HG02970 (cell line): Measurements from ENCODE around the gene C1QTNF8.

Experiments used
- ATAC-seq: cut with Tn5 transposase; IDR thresholded peaks from one replicate; pipeline ENCODE4 v1.9.1; 2021; ENCODE audit warnings: mild to moderate bottlenecking, moderate library complexity, moderate number of reproducible peaks; ENCODE audit not compliant: unreplicated experiment, low FRiP score

Gene C1QTNF8

DNA sequence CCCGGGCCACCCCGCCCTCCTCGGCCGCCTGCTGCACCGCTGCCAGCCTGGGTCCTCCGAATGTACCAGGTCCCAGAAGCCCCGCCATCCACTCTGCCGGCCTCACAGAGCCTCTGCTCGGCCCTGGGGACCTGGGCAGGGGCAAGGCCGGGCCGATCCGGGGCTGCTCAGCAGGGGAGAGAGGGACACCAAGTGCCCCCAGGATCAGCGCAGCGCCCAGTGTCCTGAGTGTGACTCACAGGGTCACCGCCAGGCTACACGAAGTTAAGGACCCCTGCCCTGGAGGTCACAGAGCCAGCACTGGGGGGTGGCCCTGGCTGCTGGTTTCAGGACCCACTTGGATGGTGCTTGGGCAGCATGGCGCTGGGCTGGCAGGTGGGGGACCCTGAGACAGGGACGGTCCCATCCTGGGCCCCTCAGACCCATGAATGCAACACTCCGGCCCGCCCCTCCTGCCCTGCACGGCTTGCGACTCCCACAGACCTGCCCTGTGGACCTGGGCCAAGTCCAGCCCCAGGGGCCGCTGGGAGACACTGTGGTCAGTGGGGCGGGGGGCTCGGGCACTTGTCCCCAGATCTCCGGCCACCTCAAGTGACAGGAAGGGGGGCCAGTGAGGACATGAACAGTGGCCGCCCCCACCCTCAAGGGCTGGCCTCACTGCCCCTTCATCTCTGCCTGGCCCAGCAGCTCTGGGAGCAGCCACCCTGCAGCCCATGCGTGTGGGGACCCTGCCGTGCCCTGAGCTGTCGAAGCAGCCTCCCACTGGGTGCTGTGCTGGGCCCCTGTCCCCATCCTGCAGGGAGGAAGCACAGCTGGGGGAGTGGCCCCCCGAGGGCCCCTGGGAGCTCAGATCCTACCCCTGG lies 46.7 kb downstream of the C1QTNF8 start:
- ATAC-seq = no peak

DNA sequence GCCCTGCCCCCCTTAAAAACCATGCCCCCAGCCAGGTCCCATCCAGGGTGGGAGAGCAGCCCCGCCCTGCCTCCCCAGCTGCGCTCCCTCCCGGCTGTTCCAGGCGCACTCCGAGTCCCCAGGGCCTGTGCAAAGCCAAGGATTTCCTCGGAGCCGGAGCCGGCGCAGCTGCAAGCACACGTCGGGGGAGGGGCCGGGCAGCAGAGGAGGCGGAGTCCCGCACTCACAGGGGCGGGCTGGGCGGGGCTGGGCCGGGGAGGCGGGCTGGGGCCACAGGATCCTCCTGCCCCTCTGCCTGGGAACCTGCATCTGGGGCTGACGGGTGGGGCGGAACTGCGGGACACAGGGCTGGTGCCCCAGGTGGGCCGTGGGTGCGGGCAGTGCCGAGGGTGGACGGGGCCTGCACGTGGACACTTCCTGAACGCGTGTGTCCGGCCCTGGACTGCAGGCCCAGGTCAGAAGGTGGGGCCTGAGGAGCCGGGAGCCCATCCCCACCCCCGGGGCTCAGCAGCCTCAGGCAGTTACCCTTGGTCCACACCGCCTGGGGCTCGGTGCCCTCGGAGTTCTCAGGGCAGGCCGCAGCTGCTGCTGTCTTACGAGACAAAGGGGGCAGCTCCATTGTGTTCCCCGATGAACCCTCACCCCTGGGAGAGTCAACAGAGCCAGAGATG lies 47.5 kb downstream of the C1QTNF8 start:
- no peak for ATAC-seq

DNA sequence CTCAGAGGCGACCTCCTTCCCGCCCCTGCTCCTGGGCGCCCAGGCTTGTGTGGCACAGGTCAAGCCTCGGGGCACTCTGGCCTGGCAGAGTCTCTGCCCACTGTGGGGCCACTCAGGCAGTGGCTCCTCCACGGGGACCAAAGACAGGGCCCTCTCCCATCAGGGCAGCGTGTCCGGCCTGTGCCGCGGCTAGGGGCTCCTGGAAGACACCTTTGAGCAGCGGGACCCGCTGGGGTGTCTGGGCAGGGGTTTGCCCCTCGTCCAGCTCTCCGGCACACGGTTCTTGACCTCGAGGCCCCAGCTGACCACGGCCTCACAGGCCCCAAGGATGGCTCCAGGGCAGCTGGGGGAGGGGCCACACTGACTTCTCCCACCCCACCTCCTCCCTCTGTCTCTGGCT lies 48.2 kb downstream of the C1QTNF8 start:
- ATAC-seq = no peak

DNA sequence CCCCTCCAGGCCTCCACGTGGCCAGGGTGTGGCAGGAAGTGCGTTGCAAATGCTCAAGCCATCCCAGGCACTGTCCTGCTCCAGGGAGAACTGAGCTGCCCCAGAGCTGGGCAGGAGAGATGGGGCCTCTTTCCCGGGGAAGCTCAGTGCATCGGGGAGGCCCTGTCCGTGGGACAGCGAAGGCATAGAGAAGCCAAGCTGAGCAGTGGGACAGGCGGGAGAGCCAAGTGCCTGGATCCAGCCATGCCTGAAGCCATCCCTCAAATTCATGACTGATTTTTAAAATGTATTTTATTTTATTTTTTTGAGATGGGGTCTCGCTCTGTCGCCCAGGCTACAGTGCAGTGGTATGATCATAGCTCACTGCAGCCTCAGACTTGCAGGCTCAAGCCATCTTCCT lies 48.9 kb downstream of the C1QTNF8 start:
- no peak for ATAC-seq

DNA sequence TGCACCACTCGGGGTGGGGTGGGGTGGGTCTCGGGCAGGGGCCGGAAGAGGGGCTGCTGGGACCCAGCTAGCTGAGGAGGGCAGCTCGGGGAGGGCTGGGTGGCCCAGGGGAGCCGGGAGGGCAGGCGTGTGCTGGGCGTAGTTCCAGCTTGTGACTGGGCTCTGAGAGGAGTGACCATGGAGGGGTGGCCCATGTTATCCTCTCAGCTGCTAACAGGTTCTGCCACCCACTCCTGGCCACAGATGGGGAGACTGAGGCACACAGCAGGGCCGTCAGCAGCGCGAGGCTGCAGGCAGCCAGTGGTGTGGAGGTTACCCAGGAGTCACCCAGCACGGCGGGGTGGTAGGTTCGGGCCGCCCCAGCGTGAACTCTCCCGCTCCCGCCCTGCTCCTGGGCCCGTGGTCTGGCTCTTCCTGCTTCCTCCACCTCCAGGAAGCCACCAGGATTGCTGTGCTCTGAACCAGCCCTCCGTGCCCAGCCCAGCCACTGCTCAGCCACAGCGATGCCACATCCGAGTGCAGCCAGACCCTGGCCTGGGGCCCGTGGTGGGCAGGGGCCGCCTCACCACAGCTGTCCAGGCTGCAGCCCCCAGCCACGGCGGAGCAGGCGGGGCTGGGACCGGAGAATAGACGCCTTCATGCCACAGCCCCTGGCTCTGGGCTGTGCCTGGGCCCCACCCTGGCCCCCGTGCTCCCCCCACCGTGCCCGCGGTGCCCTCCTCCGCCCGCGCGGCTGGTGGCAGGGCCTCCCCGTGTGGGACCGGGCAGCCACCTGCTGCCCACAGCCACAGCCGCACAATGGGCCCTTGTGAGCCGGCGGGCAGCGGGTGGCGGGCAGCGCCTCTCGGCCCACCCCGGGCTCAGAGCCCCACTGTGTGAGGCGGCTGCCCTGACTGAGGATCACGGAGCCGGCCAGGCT lies 49.8 kb downstream of the C1QTNF8 start:
- no peak for ATAC-seq

DNA sequence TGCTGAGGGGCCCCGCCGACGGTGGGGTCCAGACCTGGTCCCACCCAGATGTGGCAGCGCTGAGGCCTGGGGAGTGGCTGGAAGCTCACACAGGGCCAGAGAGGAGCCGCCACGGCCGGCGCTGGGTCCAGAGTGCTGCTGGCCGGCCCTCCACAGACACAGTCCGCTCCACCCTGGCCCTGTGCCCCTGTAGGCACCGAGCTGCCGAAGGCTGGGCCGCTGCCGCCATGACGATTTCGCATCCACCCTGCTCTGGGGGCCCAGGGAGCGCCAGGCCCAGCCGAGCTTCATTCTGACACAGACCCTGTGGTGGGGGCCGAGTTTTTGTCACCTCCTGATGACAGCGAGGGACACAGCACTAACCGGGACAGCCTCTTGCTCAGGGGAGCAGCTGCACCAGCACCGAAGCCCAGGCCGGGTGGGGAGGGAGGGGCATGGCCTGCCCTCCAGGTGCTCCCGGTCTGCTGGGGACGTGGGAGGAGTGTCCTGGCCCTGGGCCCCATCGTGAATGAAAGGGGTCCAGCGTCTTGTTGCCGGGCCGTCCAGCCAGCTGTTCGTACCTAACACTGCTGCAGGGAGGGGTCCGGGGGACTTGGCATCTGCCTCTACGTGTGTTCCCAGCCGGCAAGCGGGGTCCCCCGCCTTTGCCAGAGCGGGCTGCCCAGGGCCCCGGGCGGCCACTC lies 50.6 kb downstream of the C1QTNF8 start:
- ATAC-seq = no peak

DNA sequence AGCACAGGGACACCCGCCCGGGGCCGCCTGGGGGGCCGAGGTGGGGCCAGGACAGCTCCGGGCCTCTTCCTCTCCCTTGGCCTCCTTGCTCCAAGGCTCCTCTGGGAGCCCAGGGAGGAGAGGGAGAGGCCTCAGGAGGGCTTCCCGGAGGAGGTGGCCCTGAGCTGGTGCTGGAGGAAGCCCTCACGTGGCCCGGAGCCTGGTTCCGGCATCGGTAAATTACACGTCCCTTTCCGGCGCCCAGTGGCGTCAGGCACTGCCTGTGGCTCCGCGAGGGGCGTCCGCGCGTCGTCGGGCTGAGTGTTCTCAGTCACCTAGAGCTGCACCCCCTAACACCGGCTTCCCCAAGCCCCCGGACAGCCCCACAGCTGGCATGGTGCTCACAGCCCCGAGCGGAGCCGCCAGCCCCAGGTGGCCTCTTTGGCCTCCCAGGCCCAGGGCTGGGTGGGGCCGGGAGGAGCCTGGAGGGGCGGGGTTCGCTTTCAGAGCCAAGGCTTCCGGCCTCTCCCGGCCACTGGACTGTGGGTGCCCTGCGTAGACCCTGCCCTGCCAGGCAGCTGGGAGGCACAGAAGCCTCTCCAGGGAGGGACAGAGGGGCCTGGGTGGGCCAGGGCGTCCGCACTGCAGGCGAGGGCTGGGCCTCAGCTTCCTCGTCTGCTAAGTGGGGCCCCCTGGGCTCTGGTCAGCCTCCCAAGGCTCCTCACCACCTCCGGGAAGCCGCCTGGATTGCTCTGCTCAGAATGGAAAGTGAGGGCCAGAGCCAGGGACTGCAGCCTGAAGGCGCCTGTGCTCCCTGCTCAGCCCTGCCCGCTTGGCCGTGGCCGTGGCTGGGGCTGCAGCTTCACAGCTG lies 51.4 kb downstream of the C1QTNF8 start:
- ATAC-seq = no peak

DNA sequence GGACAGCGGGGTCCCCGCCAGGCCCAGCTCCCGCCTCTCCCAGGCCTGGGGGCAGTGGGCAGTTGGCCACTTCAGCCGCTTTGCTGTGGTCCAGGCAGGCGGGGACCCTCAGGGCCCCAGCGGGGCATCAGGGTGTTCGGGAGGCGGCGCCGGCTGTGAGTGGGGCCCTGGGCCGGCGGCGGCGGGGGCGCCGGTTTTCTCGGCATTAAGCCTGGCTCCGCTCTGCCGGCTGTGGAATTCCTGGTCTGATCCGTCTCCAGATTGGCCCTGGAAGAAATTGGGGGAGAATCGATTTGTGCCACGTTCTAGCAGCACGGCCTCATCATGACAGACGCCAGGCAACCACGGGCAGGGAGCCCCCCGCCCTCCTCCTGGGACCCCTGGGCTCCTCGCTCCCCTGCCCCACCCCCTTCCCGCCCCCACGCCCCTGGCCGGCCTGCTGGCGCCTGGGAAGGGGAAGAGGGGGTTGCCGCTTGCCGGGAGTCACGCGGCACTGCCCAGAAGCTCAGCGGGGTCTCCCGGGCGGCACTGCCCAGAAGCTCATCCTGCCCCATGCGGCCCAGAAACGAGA lies 52.1 kb downstream of the C1QTNF8 start:
- no peak for ATAC-seq

DNA sequence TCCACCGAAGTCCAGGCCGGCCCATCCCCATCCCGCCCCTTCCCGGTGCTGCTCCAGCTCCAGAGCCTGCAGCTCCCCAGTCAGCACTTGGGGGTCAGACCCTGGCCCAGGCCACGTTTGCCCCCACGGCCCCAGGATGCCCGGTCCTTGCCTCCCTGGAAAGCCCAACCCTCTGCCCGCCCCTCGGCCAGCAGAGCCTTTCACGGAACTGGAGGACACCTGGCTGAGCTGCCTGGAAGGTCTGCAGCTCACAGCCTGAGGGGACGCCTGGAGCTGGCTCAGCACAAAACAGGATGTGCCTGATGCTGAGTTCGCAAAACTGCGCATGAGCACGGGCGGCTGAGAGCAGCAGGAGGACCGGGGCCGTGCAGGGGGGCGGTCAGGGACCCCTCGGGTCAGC lies 53.2 kb downstream of the C1QTNF8 start:
- ATAC-seq = no peak

DNA sequence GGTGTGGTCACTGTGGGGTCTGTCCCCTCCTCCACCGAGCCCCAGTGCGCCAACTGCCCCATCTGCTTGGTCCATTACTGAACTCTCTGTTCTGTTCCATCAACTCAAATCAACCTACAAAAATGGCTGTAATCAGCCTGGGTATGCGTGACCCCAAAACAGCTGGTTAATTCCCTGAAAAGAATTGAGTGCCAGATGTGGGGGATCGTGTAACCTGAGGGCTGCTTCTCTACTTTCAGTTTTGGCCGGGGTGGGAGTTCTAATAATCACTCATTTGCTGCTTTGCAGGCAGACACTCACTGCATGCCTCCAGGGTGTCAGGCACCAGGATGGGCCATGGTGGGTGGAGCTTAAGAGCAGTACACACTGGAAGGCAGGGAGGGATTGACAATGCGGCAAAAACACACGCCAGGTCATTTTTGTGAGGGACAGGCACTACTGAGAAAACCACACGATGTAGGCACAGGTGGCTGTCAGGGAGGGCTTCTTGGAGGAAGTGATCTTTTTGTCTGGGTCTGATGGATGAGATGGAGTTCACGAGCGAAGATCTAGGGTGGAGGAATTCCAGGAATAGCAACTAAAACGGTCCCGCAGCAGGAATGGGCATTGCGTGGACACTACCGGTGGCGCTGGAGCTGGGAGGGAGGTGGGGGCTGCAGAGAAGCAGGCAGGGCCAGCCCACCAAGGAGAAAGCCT lies 53.8 kb downstream of the C1QTNF8 start:
- ATAC-seq = no peak

DNA sequence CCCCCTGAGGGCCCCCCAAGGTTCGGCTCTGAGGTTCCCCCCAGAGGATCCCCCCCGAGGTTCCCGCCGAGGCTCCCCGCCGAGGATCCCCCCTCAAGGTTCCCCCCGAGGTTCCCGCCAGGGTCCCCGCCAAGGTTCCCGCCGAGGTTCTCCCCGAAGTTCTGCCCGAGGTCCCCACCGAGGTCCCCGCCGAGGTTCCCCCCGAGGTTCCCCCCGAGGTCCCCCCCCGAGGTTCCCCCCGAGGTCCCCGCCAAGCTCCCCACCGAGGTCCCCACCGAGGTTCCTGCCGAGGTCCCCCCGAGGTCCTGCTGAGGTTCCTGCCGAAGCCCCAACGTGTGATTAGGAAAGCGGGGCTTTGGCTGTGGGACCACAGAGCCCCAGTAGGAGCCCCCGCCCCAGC lies 55.7 kb downstream of the C1QTNF8 start:
- no peak for ATAC-seq

DNA sequence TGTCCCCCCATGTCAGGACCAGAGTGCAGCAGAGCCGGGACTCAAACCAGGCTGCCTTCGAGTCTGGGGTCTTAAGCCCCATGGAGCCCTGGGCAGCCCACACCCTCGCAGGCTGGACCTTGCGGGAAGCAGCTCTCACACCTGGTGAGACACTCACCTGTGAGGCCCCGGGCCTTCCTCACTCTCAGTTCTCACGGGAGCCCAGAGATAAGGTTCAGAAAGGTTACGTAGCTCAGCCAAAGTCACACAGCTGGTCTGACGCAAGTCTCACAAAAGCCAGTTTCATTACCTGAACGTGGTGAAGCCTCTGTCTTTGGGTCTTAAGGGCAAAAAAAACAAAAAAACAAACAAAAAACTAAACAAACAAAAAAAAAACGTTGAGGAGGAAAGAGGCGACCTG lies 56.3 kb downstream of the C1QTNF8 start:
- no peak for ATAC-seq

DNA sequence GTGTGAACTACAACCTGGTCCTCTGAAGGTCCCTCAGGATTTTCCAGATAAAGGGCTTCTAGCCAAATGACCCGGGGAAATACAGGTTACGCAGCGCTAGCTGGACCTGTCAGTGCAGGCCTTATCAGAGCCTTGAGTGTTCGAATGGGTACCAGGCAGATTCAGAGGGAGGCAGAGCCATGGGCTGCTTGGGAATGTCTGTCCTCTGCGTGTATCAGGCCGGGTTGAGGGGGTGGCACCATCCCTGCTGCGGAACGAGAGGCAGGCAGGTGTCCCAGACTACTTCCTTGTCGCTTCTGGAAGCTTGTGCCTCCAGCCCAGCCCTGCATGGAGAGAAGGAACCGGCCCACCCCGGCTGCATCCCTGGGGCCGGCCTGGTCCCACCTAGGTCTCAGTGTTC lies 57.1 kb downstream of the C1QTNF8 start:
- ATAC-seq = no peak
